Left hindlimb (tissue), 1 donor: ENCODE measurements around the gene ATP1A1.

Source experiments
- DNase-seq: peaks from one replicate; pipeline ENCODE4 v3.0.0-alpha.2; 2018

ATP1A1 gene

DNA sequence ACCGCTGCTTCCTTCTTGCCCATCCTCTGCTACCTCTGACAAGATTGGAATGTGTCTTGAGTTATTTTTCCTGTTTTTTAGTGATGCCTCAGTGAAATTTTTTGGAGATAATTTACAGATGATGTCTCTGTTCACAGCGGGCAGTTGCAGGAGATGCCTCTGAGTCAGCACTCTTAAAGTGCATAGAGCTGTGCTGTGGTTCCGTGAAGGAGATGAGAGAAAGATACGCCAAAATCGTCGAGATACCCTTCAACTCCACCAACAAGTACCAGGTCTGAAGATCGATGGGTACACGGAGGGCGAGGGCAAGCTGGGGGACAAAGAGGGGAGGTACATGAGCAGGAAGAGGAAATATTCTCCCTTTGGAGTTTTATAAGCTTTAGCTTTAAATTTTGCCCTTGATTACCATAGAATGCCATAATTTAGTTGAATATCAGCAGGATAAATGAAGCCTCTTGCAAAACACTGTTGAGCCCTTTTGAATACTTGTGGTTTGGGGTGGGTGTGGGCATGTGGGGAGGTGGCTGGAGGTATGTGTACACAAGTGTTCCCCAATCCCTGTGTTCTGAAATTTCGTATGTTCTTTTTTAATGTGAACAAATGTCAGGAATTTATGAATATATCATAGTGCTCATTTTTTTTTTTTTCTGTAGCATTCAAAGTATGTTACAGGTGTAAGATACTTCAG, 19.8 kb downstream of the ATP1A1 start:
- no peak for DNase-seq

DNA sequence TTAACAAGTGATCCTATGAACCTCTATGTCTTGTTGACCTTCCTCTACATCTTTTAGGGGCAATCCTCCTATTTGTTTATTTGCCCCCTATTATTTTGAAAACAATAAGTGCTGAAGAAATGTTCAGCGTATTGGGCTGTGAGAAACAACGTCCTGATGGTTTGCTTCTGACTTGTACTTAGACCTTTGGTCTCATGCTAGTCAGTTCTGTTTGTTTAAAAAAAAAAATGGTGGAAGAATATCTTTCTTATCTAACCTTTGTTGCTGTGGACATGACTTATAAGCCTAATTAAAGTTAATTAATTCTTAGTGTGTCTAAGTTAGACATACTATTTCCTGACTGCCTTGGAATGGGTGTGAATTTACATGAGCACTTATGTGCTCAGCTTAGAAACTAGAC, 20.7 kb downstream of the ATP1A1 start:
- DNase-seq, result no peak

DNA sequence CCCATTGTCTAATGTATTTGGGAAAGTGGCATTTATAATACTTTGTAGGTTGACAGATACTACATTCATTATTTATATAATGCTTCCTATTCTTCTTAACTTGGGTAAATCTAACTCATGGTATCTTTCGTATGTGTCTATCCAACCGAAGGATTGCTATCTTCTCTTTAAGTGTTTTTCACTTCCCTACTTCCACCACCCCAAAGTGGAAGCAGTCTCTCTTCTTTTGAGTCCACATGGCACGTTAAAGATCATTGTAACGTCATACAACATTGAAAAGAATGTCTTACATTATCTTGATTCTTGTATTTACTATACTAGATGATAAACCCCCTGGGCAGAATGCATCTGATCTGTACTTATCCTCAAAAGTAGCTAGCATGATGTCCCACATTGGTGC, 21.2 kb downstream of the ATP1A1 start:
- DNase-seq, result no peak

DNA sequence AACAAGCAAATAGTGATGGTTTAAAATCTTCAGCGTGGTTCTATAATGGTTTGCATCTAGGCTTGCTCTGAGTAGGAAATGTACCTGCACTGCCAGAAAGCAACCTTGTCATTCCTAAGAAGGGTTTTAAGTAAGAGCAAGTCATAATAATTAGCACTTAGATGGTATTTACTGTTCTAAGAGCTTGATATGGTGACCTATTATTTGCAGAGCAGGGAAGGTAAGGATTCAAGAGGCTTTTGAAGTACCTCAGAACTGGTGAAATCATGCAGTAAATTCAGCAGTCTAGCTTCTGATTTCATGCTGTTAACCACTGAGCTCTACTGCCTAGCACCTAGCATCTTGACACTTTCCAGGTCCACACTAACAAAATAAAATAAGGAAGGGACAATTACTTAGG, 23.7 kb downstream of the ATP1A1 start:
- DNase-seq, result no peak

DNA sequence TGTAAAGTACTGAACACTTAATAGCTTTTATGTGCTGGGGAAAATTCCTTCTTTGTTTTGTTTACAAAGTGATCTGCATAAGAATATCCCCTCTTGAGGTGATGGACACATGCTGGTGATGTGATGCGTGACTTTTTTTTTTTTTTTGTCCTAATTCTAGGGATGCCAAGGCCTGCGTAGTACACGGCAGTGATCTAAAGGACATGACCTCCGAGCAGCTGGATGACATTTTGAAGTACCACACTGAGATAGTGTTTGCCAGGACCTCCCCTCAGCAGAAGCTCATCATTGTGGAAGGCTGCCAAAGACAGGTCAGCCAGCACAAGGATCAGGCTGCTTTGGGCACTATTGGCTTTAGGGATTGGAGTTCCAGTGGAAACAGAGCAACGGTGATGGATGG, 24.7 kb downstream of the ATP1A1 start:
- no peak for DNase-seq

DNA sequence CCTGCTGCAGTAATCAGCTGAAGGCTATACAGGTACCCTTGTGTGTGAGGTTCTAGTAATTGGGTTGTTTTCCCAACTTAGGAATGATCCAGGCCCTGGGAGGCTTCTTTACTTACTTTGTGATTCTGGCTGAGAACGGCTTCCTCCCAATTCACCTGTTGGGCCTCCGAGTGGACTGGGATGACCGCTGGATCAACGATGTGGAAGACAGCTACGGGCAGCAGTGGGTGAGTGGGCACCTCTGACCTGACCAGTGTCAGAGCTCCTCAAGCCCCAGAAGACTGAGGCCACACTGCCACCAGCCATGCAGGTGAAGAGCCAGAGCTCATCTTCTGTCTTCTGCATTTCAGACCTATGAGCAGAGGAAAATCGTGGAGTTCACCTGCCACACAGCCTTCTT, 27.7 kb downstream of the ATP1A1 start:
- DNase-seq, result no peak

DNA sequence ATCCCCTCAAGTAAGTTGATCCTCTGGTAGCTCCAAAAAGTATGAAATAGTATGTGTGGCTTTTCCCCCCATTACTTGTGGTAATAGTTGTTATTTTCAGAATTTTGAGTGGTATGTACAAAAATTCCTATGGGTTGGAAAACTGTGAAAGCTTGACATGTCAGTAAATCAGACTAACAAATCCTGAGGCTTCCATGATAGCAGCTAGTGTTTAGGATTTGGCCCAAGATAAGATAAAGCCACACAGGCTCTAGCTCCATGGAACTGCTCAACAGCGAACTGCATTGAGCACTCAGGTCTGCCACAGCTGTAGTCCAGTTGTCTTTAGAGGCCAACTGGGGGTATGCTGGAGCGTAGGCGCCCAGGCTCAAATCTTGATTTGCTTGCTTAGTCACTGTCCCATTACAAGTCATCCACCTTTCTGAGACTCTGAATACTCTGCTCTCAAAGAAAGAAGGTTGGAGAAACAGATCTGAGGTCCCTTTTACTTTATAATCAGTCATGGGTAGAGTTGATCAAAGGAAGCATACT, 28.7 kb downstream of the ATP1A1 start:
- no peak for DNase-seq

- DNase-seq, result no peak
Measured at GRCh38 chr1:116402333-116402732, 29.3 kb downstream of the ATP1A1 start.

DNA sequence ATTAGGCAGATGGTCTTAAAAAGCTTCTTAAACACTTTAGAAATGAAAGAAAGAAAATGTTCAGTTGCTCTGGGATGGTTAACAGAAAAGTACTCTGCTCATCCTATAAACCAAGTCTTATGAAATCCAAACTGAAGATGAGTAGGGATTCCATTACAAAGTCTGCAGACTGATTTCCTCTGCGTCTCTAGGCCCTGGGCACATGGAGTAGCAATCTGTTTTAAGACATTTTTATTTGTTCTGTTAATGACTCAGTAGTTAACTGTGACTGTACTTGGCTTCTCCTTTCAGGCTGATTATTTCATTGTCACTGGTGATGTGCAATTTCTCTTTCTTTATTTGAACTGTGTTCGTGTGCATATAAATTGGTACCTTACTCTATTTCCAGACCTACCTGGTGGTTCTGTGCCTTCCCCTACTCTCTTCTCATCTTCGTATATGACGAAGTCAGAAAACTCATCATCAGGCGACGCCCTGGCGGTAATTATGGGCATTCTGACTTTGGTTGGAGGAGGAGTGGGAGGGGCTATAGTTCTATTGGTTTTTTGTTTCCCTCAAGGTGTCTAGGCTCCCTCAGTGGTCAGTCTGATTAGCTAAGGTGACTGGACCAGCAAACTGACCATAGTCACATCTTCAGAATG, 30.6 kb downstream of the ATP1A1 start:
- no peak for DNase-seq

GRCh38 chr1:116404699-116405098, 31.7 kb downstream of the ATP1A1 start:
- DNase-seq, result no peak

GRCh38 chr1:116405241-116406135, 32.4 kb downstream of the ATP1A1 start:
- DNase-seq, result no peak

GRCh38 chr1:116407033-116407432, 34.0 kb downstream of the ATP1A1 start:
- no peak for DNase-seq

- no peak for DNase-seq
Measured at GRCh38 chr1:116408193-116408592, 35.1 kb downstream of the ATP1A1 start.

GRCh38 chr1:116408803-116409720, 36.0 kb downstream of the ATP1A1 start:
- DNase-seq, result no peak

DNA sequence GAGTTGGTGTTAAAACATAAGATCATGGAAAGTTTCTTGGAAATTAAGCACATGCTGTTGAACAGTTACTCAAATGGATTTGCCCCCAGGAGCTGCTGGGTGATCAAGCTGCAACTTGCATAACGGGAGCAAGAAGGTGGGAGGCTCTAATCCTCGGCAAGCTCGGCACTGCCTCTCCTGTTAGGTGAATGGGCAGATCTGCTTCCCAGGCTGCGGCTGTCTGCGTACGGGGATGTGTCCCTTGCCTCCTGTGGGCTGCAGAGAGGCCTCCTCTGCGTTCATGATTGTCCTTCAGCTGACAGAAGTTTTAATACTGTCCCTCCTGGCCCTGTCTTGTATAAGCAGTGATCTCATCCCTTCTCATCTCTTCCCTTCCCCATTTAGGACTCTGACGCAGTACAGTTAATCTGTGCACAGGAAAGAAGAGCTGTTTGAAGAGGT, 36.7 kb downstream of the ATP1A1 start:
- DNase-seq, result no peak

DNA sequence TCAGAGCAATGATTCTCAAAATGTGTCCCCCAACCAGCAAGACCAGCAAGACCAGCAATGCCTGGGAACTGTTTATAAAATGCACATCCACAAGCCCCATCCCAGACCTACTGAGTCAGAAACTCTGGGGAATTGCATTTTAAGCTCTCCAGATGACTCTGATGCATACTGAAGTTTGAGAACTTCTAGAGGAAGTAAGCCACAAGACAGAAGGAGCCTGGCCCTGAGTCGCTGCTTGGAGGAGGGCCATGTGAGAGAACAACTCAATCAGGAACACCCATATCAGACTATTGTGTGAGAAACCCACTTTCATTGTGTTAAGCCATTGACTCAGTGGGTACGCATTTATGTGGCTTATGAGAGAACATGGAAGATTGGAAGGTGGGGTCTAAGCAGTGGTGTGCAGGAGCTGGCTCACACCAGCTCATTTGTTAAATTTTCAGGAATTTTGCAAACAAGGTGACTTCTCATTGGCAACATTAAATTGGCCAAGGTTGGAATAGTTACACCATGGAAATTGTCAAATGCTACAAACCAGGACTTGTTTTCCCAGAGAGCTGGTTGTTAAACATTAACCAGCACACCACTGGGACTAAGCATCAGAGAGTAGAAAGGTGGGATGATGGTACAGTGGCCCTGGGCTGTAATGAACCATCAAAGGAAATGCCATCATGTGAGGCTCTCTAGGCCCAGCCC, 38.9 kb downstream of the ATP1A1 start:
- no peak for DNase-seq

GRCh38 chr1:116412480-116412798, 39.4 kb downstream of the ATP1A1 start:
- no peak for DNase-seq

GRCh38 chr1:116412898-116413297, 39.9 kb downstream of the ATP1A1 start:
- DNase-seq, result no peak

- DNase-seq, result no peak
Measured at GRCh38 chr1:116413414-116413813, 40.4 kb downstream of the ATP1A1 start.

- DNase-seq, result no peak
Measured at GRCh38 chr1:116414364-116414763, 41.3 kb downstream of the ATP1A1 start.

- DNase-seq, result no peak
Measured at GRCh38 chr1:116415200-116415698, 42.2 kb downstream of the ATP1A1 start.
